Activated T-cell treated with anti-CD3 and anti-CD28 coated beads for 1 hour (primary cell): ENCODE data around the gene STAMBP.

Source experiments
- DNase-seq: peaks from one replicate; pipeline ENCODE4 v3.0.0-alpha.2; 2020; ENCODE audit warnings: low read depth

STAMBP gene

DNA sequence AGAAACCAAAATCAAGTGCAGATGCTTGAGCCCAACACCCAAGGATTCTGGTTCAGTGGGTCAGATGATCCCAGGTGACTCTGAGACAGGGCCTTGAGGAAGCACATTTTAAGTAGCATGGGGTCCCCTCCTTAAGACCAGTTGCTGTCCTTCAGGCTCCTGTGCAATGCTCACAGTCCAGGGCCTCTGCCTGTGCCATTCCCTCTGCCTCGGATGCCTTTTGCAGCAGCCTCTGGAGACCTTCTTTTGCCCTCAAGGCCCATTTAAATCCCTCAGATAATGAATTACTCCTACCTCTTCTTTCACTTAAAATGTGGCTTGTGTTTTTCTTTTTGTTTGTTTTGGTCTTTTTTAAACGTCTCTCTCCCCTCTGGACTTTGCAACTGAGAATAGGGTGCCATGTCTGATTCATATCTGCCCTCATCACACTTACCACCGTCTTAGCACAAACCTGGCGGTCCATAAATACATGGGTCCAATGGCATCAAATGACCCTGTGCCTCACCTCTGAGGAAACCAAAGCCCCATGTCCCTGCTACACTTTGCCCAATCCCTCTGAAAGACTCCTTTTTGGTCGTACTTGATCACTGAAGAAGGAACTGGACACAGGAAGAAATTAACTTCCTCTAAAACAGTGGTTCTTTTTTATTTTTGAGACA, 78.2 kb downstream of the STAMBP start:
- no peak for DNase-seq

DNA sequence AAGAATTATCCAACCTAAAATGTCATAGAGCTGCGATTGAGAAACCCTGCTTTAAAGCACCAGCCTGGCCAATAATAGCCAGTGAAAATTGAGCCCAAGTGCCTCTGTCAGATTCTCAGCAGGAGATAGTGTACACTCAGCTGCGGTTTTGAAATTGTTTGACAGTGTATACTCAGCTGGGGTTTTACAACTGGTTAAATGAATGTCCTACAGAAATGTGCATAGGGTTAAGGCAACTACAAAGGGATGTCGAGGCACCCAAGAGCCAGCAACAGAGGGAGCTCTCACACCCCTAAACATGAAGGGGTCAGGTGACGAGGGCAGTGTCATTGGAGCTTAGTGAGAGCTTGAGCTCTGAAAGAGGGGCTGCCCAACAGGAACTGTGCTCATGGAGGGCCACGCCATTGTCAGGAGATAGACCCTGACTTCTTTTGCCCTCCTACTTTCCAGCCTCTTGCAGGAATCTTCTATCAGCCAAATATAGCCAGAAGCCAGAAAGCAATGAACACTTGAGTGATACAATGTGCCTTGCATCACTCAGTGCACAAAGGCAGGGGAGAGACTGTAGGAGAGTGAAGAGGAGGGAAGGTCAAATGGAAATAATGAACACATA, 79.2 kb downstream of the STAMBP start:
- peak; percentile 33 for DNase-seq

- DNase-seq: no peak
Observed at GRCh38 chr2:73908689-73909652, 80.2 kb downstream of the STAMBP start.

GRCh38 chr2:73910873-73911547, 82.2 kb downstream of the STAMBP start:
- no peak for DNase-seq

DNA sequence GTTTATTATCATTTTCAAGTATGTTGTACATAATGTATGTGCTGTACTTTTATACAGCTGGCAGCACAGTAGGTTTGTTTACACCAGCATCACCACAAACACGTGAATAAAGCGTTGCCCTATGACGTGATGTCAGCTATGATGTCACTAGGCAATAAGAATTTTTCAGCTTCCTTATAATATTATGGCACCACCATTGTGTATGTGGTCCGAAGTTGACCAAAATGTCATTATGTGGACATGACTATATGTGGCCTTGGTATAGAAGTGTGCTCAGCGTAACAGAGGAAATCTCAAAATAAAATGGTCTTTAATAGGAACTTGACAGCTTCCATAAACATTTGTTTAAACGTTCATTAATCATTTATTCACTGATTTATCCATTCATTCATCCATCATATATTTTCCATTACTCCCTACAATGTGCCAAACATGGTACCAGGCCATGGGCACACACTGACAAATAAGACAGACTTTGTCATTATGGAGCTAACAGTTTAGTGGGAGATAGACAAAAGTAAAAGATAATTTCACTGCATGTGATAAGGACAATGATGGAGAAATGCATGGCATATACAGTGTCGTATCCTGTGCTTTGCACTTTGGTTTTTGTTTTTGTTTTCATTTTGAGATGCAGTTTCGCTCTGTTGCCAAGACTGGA, 82.9 kb downstream of the STAMBP start:
- DNase-seq: no peak

DNA sequence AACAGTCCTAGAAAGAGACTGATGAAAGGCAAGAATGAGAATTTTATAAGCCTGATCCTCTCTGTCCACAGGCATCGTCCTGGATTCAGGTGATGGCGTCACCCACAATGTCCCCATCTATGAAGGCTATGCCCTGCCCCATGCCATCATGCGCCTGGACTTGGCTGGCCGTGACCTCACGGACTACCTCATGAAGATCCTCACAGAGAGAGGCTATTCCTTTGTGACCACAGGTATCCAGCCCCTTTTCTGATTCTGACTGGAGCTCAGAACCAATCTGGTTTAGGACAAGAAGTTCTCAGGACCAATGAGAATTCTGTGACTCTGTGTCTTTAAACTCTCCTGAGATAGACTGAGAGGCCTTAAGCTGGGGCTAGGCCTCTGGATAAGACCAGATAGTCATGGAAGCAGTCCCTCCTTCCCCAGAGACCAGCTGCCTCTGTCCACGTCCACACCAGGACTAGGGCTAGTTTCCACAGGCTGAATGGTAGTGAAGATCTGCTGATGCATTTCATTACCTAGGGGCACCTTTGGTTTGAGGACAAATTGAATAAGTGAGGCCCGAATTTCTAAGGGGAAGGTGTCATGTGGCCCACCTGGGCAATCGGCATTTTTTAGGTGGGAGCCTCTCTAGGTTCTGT, 84.8 kb downstream of the STAMBP start:
- DNase-seq: no peak

DNA sequence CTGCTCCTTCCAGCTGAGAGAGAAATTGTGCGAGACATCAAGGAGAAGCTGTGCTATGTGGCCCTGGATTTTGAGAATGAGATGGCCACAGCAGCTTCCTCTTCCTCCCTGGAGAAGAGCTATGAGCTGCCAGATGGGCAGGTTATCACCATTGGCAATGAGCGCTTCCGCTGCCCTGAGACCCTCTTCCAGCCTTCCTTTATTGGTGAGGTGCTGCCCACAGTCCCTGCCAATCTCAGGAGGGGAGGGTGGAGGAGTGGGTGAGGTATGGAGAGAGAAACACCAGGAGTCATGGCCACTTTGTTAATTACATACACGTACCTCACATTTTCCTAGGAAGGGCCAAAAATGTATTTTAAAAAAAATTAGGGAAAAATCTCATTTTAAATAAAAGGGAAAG, 85.9 kb downstream of the STAMBP start:
- DNase-seq: no peak

- DNase-seq: no peak
Observed at GRCh38 chr2:73915437-73915993, 86.8 kb downstream of the STAMBP start.

DNA sequence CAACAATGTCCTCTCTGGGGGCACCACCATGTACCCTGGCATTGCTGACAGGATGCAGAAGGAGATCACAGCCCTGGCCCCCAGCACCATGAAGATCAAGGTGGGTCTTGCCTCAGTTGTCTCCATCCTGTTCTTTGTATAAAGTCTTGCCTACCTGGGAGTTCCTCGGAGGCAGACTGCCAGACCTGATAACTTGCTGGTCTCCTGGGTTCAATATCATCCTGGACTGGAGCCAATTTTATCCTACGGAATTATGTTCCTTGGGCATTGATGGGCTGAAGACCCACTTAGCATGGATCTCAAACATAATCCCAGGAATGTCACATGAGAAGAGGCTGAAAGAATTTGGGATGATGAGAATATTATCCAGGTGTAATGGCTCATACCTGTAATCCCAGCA, 87.9 kb downstream of the STAMBP start:
- no peak for DNase-seq

DNA sequence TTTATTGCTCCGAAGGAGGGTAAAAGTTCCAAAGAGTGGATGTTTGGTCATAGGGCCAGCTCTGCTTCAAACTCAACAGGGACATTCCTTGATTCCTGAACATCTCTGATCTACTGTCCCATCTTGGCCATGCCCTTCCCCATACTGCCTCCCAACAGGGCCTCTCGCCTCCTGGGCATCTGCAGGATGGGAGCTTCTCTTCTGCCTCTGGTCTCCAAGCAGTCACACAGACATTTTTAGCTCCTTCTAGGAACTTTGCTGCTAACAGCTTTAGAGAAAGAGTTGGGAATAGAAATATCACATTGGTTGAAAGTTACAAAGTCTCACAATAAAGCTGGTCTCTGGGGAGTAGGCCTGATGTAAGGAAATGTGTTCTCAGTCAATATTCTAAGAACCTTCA, 88.5 kb downstream of the STAMBP start:
- no peak for DNase-seq

GRCh38 chr2:73917696-73918207, 89.0 kb downstream of the STAMBP start:
- DNase-seq: no peak

DNA sequence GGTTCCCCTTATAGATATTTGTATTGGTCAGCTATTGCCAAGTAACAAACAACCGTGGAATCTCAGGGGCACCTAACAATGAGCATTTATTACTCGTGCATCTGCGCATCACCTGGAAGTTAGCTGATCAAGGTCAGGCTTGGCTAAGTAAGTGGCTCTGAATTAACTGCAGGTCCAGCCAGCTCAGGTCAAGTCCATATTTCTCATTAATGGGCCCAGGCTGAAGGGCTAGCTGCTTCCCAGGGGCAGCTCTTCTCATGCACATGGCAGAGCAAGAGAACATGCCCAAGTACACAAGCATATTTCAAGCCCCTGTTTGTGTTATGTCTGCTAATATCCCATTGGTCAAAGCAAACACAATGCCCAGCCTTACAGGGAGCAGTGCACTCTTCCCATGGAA, 90.1 kb downstream of the STAMBP start:
- no peak for DNase-seq

- no peak for DNase-seq
Observed at GRCh38 chr2:73919596-73920228, 91.0 kb downstream of the STAMBP start.

DNA sequence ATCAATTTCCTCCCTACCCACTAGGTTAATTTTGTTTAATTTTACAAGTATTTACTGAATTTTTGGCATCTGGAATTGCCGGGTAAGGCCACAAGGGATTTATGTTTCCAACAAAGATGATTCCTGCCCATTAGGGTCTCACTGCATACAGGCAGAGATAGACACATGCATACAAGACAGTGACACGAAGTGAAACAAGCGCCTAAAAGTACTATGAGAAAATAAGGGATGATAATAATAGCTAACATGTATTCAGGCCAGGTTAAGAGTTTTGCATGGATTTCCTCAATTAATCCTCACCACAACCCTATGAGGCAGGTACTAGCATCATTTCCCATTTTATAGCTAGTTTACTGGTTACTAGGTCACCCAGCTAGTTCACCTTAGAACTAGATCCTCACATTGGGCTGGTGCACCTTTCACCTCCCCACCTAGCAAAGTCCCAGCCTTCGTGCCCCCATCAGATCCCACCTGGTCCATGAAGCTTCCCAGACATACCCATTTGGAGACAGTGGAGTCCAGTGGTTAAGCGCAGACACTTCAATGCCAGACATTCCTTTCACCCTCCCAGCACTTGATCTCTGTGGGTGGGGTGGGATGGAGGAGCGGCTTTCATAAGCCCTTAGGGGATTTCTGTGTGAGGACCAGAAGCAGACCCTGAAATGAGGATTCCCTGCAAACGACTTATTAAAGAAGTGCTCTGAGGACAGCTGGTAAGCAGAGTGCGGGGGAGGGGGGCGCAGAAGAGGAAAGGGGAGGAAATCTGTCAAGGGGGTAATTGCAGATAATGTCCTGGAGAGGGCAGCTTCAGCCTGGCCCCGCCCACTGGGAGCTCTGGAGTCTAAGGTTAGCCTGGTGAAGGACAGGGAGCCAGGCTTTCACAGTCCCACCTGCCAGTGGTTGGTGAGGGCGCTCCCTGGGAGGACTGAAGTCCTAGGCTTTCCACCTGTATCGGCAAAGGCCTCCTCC, 92.1 kb downstream of the STAMBP start:
- peak; percentile 14 for DNase-seq

GRCh38 chr2:73921581-73921980, 92.8 kb downstream of the STAMBP start:
- no peak for DNase-seq

- no peak for DNase-seq
Observed at GRCh38 chr2:73922681-73923080, 93.9 kb downstream of the STAMBP start.
